Gastroesophageal sphincter (tissue), 4 donors: ENCODE results near the gene FAAH. TPM values are rescaled to one million over a fixed set of nuclear protein-coding genes. Genes with fewer than 3 reads are reported as not detected.

ENCODE experiments used
- ATAC-seq: fragments of 150-250 bp; one replicate; pipeline ENCODE4 v1.9.1; 2016; ENCODE audit warnings: mild to moderate bottlenecking, moderate library complexity
- H3K27ac ChIP-seq, 4 donors: fragments of 200-600 bp; sonication (generic) in 3 of 4; 1 replicate in 3 of 4; 2 replicates in 1 of 4; pipeline ENCODE4 v1.5.1; 2016 to 2019
- H3K27me3 ChIP-seq: fragments of 200-600 bp; sonication (generic); one replicate; pipeline ENCODE4 v1.5.1; 2019
- H3K36me3 ChIP-seq, 2 donors: fragments of 200-600 bp; sonication (generic); one replicate each; pipeline ENCODE4 v1.5.1; 2019; ENCODE audit warnings: control low read depth in 1 of 2
- H3K4me1 ChIP-seq, 3 donors: fragments of 200-600 bp; sonication (generic); 1 replicate in 2 of 3; 2 replicates in 1 of 3; pipeline ENCODE4 v1.5.1; 2016 to 2019; ENCODE audit warnings: control low read depth in 2 of 3
- H3K4me3 ChIP-seq, 2 donors: fragments of 200-600 bp; sonication (generic); one replicate each; pipeline ENCODE4 v1.5.1; 2019; ENCODE audit warnings: mild to moderate bottlenecking in 1 of 2, moderate library complexity in 1 of 2
- H3K9me3 ChIP-seq, 3 donors: fragments of 200-600 bp; sonication (generic); one replicate each; pipeline ENCODE4 v1.5.1; 2017 to 2019; ENCODE audit warnings: control low read depth in 2 of 3
- EP300 ChIP-seq: sonication (generic); formaldehyde crosslinking; IDR thresholded peaks from one replicate; pipeline ENCODE4 v1.6.1; 2017; ENCODE audit warnings: antibody characterized with exemption, mild to moderate bottlenecking
- POLR2A ChIP-seq, 2 donors: fragments of 450-650 bp; IDR thresholded peaks; one replicate each; pipeline ENCODE4 v1.6.1; 2017; ENCODE audit warnings: antibody characterized with exemption in 2 of 2, mild to moderate bottlenecking in 2 of 2, moderate library complexity in 1 of 2
- POLR2AphosphoS5 ChIP-seq: sonication (generic); formaldehyde crosslinking; IDR thresholded peaks from one replicate; pipeline ENCODE4 v1.6.1; 2017; ENCODE audit warnings: antibody characterized with exemption
- WGBS, 2 donors: methylation state at CpG; one replicate each; pipeline ENCODE4 v1.1.5; 2018; ENCODE audit warnings: low coverage in 1 of 2; 5-methylcytosine and 5-hydroxymethylcytosine counted together
- total RNA-seq, 4 donors: library from RNA; depleted of rRNA; stranded (reverse); fragments of >200 nt; gene quantifications; one replicate each; pipeline ENCODE4 v1.1.0, GENCODE V29; 2016
- TF ChIP-seq, protein P1 (sequence below), 4 experiments: fragments of 200-600 bp in 2 of 4; fragments of 450-650 bp in 2 of 4; sonication (generic) in 1 of 4; IDR thresholded peaks; one replicate each; pipeline ENCODE4 v1.5.1; 2017 to 2019; ENCODE audit warnings: antibody characterized with exemption in 4 of 4, mild to moderate bottlenecking in 2 of 4, moderate library complexity in 2 of 4

The FAAH gene
- total RNA-seq, 4 donors from 2014 or later: 6.8 to 8.1 (median 7.4) TPM

DNA sequence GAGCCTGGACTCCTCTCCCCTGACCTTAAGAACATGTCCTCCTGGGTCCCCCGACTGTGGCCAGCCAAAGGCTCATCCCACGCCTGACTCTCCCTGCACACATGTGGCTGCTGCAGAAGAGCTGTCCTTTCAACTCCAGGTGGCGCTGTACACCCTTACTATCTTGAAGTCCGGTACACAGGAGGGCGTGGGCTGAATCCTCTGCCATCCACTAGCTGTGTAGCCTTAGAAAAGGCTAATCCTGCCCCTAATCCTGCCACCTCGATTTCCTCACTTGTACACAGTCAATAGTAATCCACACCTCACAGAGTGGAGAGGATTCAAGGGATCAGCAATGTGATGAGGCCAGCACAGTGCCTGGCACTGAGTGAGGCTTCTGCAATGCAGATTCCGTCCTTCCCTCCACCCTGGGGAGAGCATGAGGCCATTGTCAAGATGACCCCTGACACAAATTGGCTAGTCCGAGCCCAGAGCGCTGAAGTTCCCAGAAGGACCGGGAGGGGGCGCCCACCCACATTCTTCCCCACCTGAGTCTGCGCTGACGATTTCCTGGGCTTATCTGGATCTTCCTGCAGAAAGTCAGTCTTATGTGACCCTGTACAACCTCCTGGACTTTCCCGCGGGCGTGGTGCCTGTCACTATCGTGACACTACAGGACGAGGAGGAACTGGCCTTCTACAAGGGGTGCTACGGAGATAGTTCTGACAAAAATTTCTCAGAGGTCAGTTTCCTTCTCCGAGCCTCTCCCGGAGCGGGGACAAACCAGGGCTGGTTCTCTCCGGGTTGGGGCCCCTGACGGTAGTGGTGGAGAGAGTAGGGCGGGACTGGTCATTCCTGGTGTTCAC is 48.4 kb downstream of the FAAH start:
- no peaks in the 10 kb centered on the region for H3K9me3 ChIP-seq
- peaks cover 19% of the 10 kb centered on the region for H3K27me3 ChIP-seq
- H3K36me3 ChIP-seq: no peaks in the 10 kb centered on the region
- TF ChIP-seq POLR2A (IDR thresholded peaks at IDR 0.05) (no peak), POLR2AphosphoS5 (no peak), EP300 (no peak)
- TF ChIP-seq, protein P1, sequence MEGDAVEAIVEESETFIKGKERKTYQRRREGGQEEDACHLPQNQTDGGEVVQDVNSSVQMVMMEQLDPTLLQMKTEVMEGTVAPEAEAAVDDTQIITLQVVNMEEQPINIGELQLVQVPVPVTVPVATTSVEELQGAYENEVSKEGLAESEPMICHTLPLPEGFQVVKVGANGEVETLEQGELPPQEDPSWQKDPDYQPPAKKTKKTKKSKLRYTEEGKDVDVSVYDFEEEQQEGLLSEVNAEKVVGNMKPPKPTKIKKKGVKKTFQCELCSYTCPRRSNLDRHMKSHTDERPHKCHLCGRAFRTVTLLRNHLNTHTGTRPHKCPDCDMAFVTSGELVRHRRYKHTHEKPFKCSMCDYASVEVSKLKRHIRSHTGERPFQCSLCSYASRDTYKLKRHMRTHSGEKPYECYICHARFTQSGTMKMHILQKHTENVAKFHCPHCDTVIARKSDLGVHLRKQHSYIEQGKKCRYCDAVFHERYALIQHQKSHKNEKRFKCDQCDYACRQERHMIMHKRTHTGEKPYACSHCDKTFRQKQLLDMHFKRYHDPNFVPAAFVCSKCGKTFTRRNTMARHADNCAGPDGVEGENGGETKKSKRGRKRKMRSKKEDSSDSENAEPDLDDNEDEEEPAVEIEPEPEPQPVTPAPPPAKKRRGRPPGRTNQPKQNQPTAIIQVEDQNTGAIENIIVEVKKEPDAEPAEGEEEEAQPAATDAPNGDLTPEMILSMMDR (IDR thresholded peaks at IDR 0.05): peak; percentile 65 to 95 (median 86)
- WGBS, 2 donors: 19 to 40% methylated on average over 1 to 2 of the region's 25 CpGs
- peak overlapping the region; percentile 16 to 41 for H3K4me3 ChIP-seq
- H3K4me1 ChIP-seq: peaks cover 0 to 16% (median 0%) of the 10 kb centered on the region in 3 donors
- H3K27ac ChIP-seq: peak overlapping the region in 1 of 4 donors; percentile 31
- ATAC-seq: peak; percentile 63

DNA sequence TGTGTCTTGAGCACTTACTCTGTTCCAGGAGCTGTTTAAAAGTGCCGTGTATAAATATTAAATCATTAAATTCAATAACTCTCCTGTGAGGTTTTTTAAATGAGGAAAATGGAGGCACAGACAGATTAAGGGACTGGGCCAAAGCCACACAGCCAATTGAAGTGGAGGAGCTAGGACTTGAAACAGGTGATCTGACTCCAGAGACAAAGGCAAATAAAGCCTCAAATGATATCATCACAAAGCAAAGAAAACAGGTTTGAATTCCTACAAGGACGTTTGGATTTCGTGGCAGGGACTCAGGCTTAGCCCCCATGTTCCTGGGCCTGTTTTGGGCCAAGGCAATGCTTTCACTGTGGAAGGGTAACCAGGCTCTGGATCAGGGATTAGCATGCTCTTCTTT is 50.3 kb downstream of the FAAH start:
- H3K4me3 ChIP-seq: no peak overlapping the region
- 76 to 79% methylated on average over 3 of the region's 3 CpGs for WGBS, 2 donors
- H3K27ac ChIP-seq: no peak overlapping the region
- peaks cover 36% of the 10 kb centered on the region for H3K27me3 ChIP-seq
- TF ChIP-seq, protein P1 (IDR thresholded peaks at IDR 0.05): no peak
- TF ChIP-seq POLR2AphosphoS5: no peak
- no peak for TF ChIP-seq EP300
- no peak for TF ChIP-seq POLR2A (IDR thresholded peaks at IDR 0.05)
- H3K9me3 ChIP-seq: no peaks in the 10 kb centered on the region
- H3K36me3 ChIP-seq: no peaks in the 10 kb centered on the region
- no peak for ATAC-seq
- H3K4me1 ChIP-seq: peaks cover 0 to 28% (median 0%) of the 10 kb centered on the region in 3 donors

DNA sequence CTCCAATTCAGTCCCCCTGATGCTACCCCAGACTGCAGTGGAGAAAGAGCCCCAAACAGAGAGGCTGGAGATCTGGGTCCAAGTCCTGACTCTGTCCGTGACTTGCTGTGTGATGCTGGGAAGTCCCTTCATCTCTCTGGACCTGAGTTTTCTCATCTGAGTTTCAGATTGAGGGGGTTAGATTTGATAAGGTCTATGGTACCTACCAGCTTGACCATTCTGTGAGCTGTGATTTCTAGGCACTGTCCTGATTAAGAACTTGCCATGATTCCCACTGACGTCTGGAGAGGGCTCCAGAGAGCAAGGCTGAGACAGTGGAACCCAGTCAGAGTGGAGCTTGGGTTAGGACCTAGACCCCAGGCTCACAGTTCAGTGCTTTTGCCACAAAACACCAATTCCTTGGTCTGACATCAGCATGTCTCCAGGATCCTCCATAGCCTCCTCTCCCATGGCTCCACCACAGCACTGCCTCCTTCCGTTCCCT is 51.7 kb downstream of the FAAH start:
- no peak overlapping the region for H3K27ac ChIP-seq
- no peak overlapping the region for H3K4me3 ChIP-seq
- no peaks in the 10 kb centered on the region for H3K36me3 ChIP-seq
- TF ChIP-seq POLR2AphosphoS5: no peak
- no peak for TF ChIP-seq EP300
- TF ChIP-seq POLR2A (IDR thresholded peaks at IDR 0.05): no peak
- TF ChIP-seq, protein P1 (IDR thresholded peaks at IDR 0.05): no peak
- peaks cover 0 to 28% (median 0%) of the 10 kb centered on the region in 3 donors for H3K4me1 ChIP-seq
- peaks cover 50% of the 10 kb centered on the region for H3K27me3 ChIP-seq
- H3K9me3 ChIP-seq: no peaks in the 10 kb centered on the region
- WGBS, 2 donors: 0 to 38% methylated on average over 1 of the region's 3 CpGs
- no peak for ATAC-seq

DNA sequence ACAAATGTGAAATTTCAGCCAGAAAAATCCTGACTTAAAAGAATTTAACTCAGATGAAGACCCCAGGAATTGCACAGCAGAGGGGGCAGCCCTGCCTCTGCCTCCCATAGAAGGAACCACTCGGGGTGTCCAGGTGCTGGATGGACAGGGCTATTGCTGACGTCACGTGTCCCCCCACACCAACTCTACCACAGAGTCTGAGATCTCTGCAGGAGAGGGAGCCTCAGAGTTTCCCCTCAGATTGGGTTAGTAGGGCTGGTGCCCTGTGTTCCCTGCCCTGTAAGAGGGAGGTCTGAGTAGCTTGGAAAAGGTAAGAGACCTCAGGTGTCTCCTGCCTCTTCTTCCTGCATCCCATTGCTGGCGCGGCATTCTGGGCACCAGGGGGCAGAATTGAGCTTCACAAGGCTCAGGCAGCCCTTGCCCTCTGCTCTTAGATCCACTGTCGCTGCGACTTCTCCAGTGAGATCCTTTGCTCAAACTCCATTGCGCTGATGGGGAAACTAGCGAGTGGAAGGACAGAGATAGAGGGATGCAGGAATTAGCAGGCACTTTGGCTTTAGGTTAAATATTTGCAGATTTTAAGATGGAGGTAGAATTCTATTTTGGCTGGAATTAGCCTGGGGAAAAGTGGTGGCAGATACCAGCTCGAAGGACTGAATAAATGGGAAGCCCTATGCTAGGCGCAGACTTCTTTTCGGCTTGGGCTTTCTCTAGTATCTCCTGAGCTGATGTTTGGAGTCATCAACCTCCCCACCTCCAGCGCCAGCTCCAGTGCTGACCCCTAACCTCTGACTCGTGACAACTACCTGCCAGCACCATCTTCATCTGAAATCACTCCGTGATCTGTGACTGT is 52.8 kb downstream of the FAAH start:
- Histone ChIP-seq H3K27me3 (peaks cover 55% of the 10 kb centered on the region), H3K4me1 (peaks cover 0 to 28% (median 0%) of the 10 kb centered on the region in 3 donors), H3K27ac (no peak overlapping the region), H3K36me3 (no peaks in the 10 kb centered on the region), H3K4me3 (no peak overlapping the region), H3K9me3 (no peaks in the 10 kb centered on the region)
- peak; percentile 58 for ATAC-seq
- TF ChIP-seq, protein P1 (IDR thresholded peaks at IDR 0.05): peak in 3 of 4 experiments; percentile 58 to 89 (median 66)
- no peak for TF ChIP-seq POLR2AphosphoS5
- WGBS, 2 donors: 19 to 47% methylated on average over 9 to 12 of the region's 15 CpGs
